Measurements from ENCODE around the gene NMD3.
"Not testable (repeated sequence)": the region's sequence is repeated elsewhere in the genome, so short reads cannot be mapped to it uniquely, and the experiment has no call there.

The NMD3 gene

GRCh38 chr3:161220850-161221753 is at the start of gene NMD3:
Gene NMD3, plus strand, starts transcription at chr3:161221311. Its CDS starts 703 bp downstream, at chr3:161222014.
- DNase-seq = peak; percentile 93

GRCh38 chr3:161171639-161172552 is 49.2 kb upstream of the NMD3 start:
- peak; percentile 20 for DNase-seq

GRCh38 chr3:161175506-161175905 is 45.6 kb upstream of the NMD3 start:
- DNase-seq = no peak

- DNase-seq = no peak
These were observed 43.1 kb upstream of the NMD3 start for GRCh38 chr3:161177991-161178390.

GRCh38 chr3:161181371-161181770 is 39.7 kb upstream of the NMD3 start:
- DNase-seq = not testable (repeated sequence)

GRCh38 chr3:161187046-161187445 is 34.1 kb upstream of the NMD3 start:
- no peak for DNase-seq

- no peak for DNase-seq
These were observed 23.0 kb upstream of the NMD3 start for GRCh38 chr3:161197855-161198850.

- DNase-seq = no peak
These were observed 21.2 kb upstream of the NMD3 start for GRCh38 chr3:161199926-161200325.

GRCh38 chr3:161203485-161204098 is 17.5 kb upstream of the NMD3 start:
- DNase-seq = no peak

GRCh38 chr3:161208931-161209330 is 12.2 kb upstream of the NMD3 start:
- no peak for DNase-seq

GRCh38 chr3:161212171-161212771 is 8.8 kb upstream of the NMD3 start:
- no peak for DNase-seq

- no peak for DNase-seq
These were observed 8.2 kb upstream of the NMD3 start for GRCh38 chr3:161212906-161213305.

GRCh38 chr3:161213644-161214043 is 7.5 kb upstream of the NMD3 start:
- DNase-seq = no peak

- DNase-seq = no peak
These were observed 5.9 kb upstream of the NMD3 start for GRCh38 chr3:161215185-161215584.

- DNase-seq = no peak
These were observed 3.6 kb upstream of the NMD3 start for GRCh38 chr3:161217496-161217895.

- no peak for DNase-seq
These were observed 1.6 kb upstream of the NMD3 start for GRCh38 chr3:161219495-161219894.

- DNase-seq = no peak
These were observed 892 bp downstream of the NMD3 start for GRCh38 chr3:161221806-161222600.

- DNase-seq = no peak
These were observed 1.6 kb downstream of the NMD3 start for GRCh38 chr3:161222662-161223061.

GRCh38 chr3:161224786-161225185 is 3.7 kb downstream of the NMD3 start:
- no peak for DNase-seq

GRCh38 chr3:161230621-161231171 is 9.6 kb downstream of the NMD3 start:
- DNase-seq = no peak
